ENCODE data around the gene KXD1. TPM values are rescaled to one million over a fixed set of nuclear protein-coding genes. Genes with fewer than 3 reads are reported as not detected.
A peak's percentile ranks its signal among the peaks of the same experiment; 100 is the strongest.
"Not testable (repeated sequence)": the region's sequence is repeated elsewhere in the genome, so short reads cannot be mapped to it uniquely, and the experiment has no call there.

KXD1 gene
- polyA plus RNA-seq, 1 donor = 56.5 TPM

GRCh38 chr19:18532168-18532890, 25.3 kb upstream of the KXD1 start:
- no peak for DNase-seq

- no peak for DNase-seq
Measured at GRCh38 chr19:18533058-18533457, 24.6 kb upstream of the KXD1 start.

- DNase-seq = no peak
Measured at GRCh38 chr19:18536475-18536874, 21.2 kb upstream of the KXD1 start.

- no peak for DNase-seq
Measured at GRCh38 chr19:18537431-18537830, 20.2 kb upstream of the KXD1 start.

GRCh38 chr19:18538115-18538514, 19.6 kb upstream of the KXD1 start:
- no peak for DNase-seq

GRCh38 chr19:18539372-18539771, 18.3 kb upstream of the KXD1 start:
- no peak for DNase-seq

GRCh38 chr19:18540200-18540599, 17.5 kb upstream of the KXD1 start:
- DNase-seq = not testable (repeated sequence)

- DNase-seq = no peak
Measured at GRCh38 chr19:18541258-18541991, 16.2 kb upstream of the KXD1 start.

- no peak for DNase-seq
Measured at GRCh38 chr19:18541992-18542940, 15.4 kb upstream of the KXD1 start.

GRCh38 chr19:18542941-18543813, 14.5 kb upstream of the KXD1 start, which contains the start of gene FKBP8:
FKBP8 (minus strand) TSS chr19:18543573; CDS start chr19:18541970, 1,603 bp downstream.
- peak; percentile 89 for DNase-seq

- no peak for DNase-seq
Measured at GRCh38 chr19:18543814-18544475, 13.7 kb upstream of the KXD1 start.

GRCh38 chr19:18551631-18552030, 6.0 kb upstream of the KXD1 start:
- no peak for DNase-seq

GRCh38 chr19:18558202-18558555, 509 bp downstream of the KXD1 start:
- no peak for DNase-seq

- DNase-seq = no peak
Measured at GRCh38 chr19:18558604-18559003, 934 bp downstream of the KXD1 start.

GRCh38 chr19:18559685-18560084, 2.0 kb downstream of the KXD1 start:
- no peak for DNase-seq

GRCh38 chr19:18562086-18562485, 4.4 kb downstream of the KXD1 start:
- no peak for DNase-seq

GRCh38 chr19:18566953-18567352, 9.3 kb downstream of the KXD1 start:
- no peak for DNase-seq

GRCh38 chr19:18568367-18568766, 10.7 kb downstream of the KXD1 start:
- DNase-seq = no peak

GRCh38 chr19:18571564-18572344, 14.1 kb downstream of the KXD1 start, which contains the start of gene UBA52:
UBA52 (plus strand) TSS chr19:18571857; CDS start chr19:18573301, 1,444 bp downstream.
- DNase-seq = peak; percentile 97
